Hepatocyte (in vitro differentiated cells): Measurements from ENCODE around the gene FSIP1. TPM values are rescaled to one million over a fixed set of nuclear protein-coding genes. Genes with fewer than 3 reads are reported as not detected.

Experiments used
- DNase-seq: peaks from one replicate; pipeline ENCODE4 v3.0.0-alpha.2; 2016; ENCODE audit warnings: low spot score
- H2AFZ ChIP-seq: fragments of 200-600 bp; sonication (generic); 2 replicates; pipeline ENCODE4 v1.6.0; 2016; ENCODE audit warnings: antibody characterized with exemption, mild to moderate bottlenecking
- H3K27ac ChIP-seq: fragments of 200-600 bp; sonication (generic); 2 replicates; pipeline ENCODE4 v1.5.1; 2016; ENCODE audit warnings: mild to moderate bottlenecking
- H3K27me3 ChIP-seq: fragments of 200-600 bp; sonication (generic); 2 replicates; pipeline ENCODE4 v1.6.1; 2016
- H3K36me3 ChIP-seq: fragments of 200-600 bp; sonication (generic); replicated peaks from 2 replicates; pipeline ENCODE4 v1.5.1; 2016; ENCODE audit warnings: low read depth; ENCODE audit not compliant: insufficient read depth
- H3K4me1 ChIP-seq: fragments of 200-600 bp; sonication (generic); 2 replicates; pipeline ENCODE4 v1.5.1; 2016; ENCODE audit warnings: mild to moderate bottlenecking, moderate library complexity; ENCODE audit not compliant: insufficient read depth
- H3K4me2 ChIP-seq: fragments of 200-600 bp; sonication (generic); 2 replicates; pipeline ENCODE4 v1.6.0; 2016
- H3K4me3 ChIP-seq: fragments of 200-600 bp; sonication (generic); 2 replicates; pipeline ENCODE4 v1.5.1; 2016; ENCODE audit warnings: mild to moderate bottlenecking
- H3K79me2 ChIP-seq: fragments of 200-600 bp; sonication (generic); 2 replicates; pipeline ENCODE4 v1.6.0; 2017; ENCODE audit warnings: mild to moderate bottlenecking
- H3K9me2 ChIP-seq: fragments of 200-600 bp; sonication (generic); replicated peaks from 2 replicates; pipeline ENCODE4 v1.6.0; 2017; ENCODE audit warnings: mild to moderate bottlenecking; ENCODE audit not compliant: insufficient read depth
- H3K9me3 ChIP-seq: fragments of 200-600 bp; sonication (generic); 2 replicates; pipeline ENCODE4 v1.5.1; 2016; ENCODE audit warnings: low read depth, mild to moderate bottlenecking
- H4K20me1 ChIP-seq: fragments of 200-600 bp; sonication (generic); 2 replicates; pipeline ENCODE4 v1.6.0; 2016; ENCODE audit warnings: mild to moderate bottlenecking; ENCODE audit not compliant: insufficient read depth, poor library complexity, severe bottlenecking
- CTCF ChIP-seq: fragments of 200-600 bp; sonication (generic); IDR thresholded peaks from 2 replicates; pipeline ENCODE4 v1.5.1; 2016; ENCODE audit warnings: antibody characterized with exemption, mild to moderate bottlenecking; ENCODE audit not compliant: poor library complexity
- EZH2 ChIP-seq: fragments of 200-600 bp; sonication (generic); IDR thresholded peaks from 2 replicates; pipeline ENCODE4 v1.6.1; 2016; ENCODE audit warnings: antibody characterized with exemption, mild to moderate bottlenecking, borderline replicate concordance
- EZH2phosphoT487 ChIP-seq: fragments of 200-600 bp; sonication (generic); IDR thresholded peaks from one replicate; pipeline ENCODE4 v1.6.1; 2018; ENCODE audit warnings: antibody characterized with exemption, mild to moderate bottlenecking, low read depth, moderate library complexity; ENCODE audit not compliant: unreplicated experiment, severe bottlenecking
- WGBS: methylation state at CpG from one replicate; pipeline ENCODE4 v1.1.6; 2016; ENCODE audit warnings: low lambda C conversion rate; ENCODE audit errors: missing lambda C conversion rate; 5-methylcytosine and 5-hydroxymethylcytosine counted together
- polyA plus RNA-seq: library from polyadenylated mRNA; unstranded; fragments of >200 nt; fragmentation: Nextera tagmentation; extraction: Ambion mirVana; gene quantifications from 2 replicates; pipeline ENCODE4 v1.2.1, GENCODE V29; 2016
- total RNA-seq: library from RNA; depleted of rRNA; stranded (reverse); fragments of >200 nt; gene quantifications from 2 replicates; pipeline ENCODE4 v1.2.3, GENCODE V29; 2014

FSIP1 gene
- total and polyA plus RNA-seq, 2 experiments from 2014 or later, result 0.60 to 0.79 TPM

- no peaks in the 10 kb centered on the region for H3K9me3 ChIP-seq
- no peaks in the 10 kb centered on the region for H3K36me3 ChIP-seq
- H4K20me1 ChIP-seq, result no peaks in the 10 kb centered on the region
- 60% methylated on average over 1 of the region's 1 CpG for WGBS
- no peak overlapping the region for H2AFZ ChIP-seq
- no peaks in the 10 kb centered on the region for H3K27me3 ChIP-seq
- no peaks in the 10 kb centered on the region for H3K79me2 ChIP-seq
- no peak overlapping the region for H3K27ac ChIP-seq
- no peak overlapping the region for H3K4me3 ChIP-seq
- H3K4me2 ChIP-seq, result no peak overlapping the region
- no peaks in the 10 kb centered on the region for H3K9me2 ChIP-seq
- TF ChIP-seq CTCF (no peak), EZH2phosphoT487 (no peak), EZH2 (no peak)
- no peaks in the 10 kb centered on the region for H3K4me1 ChIP-seq
- no peak for DNase-seq
Observed at GRCh38 chr15:39704689-39705088, 78.0 kb downstream of the FSIP1 start.

GRCh38 chr15:39704235-39704634 is 78.4 kb downstream of the FSIP1 start:
- Histone ChIP-seq H3K27me3 (no peaks in the 10 kb centered on the region), H3K4me3 (no peak overlapping the region), H2AFZ (no peak overlapping the region), H3K4me1 (peaks cover 2% of the 10 kb centered on the region), H3K9me3 (no peaks in the 10 kb centered on the region), H4K20me1 (no peaks in the 10 kb centered on the region), H3K9me2 (no peaks in the 10 kb centered on the region), H3K27ac (no peak overlapping the region), H3K79me2 (no peaks in the 10 kb centered on the region), H3K4me2 (no peak overlapping the region), H3K36me3 (no peaks in the 10 kb centered on the region)
- WGBS, result 86% methylated on average over 5 of the region's 5 CpGs
- TF ChIP-seq EZH2, result no peak
- TF ChIP-seq EZH2phosphoT487, result no peak
- TF ChIP-seq CTCF, result no peak
- DNase-seq, result no peak

- H3K4me3 ChIP-seq, result no peak overlapping the region
- no peaks in the 10 kb centered on the region for H3K27me3 ChIP-seq
- no peak overlapping the region for H3K4me2 ChIP-seq
- no peak for DNase-seq
- no peak overlapping the region for H3K27ac ChIP-seq
- peaks cover 3% of the 10 kb centered on the region for H3K4me1 ChIP-seq
- H2AFZ ChIP-seq, result no peak overlapping the region
- no peaks in the 10 kb centered on the region for H4K20me1 ChIP-seq
- TF ChIP-seq EZH2phosphoT487, result no peak
- no peak for TF ChIP-seq EZH2
- no peak for TF ChIP-seq CTCF
- H3K9me2 ChIP-seq, result no peaks in the 10 kb centered on the region
- no peaks in the 10 kb centered on the region for H3K36me3 ChIP-seq
- no peaks in the 10 kb centered on the region for H3K9me3 ChIP-seq
- 80% methylated on average over 3 of the region's 3 CpGs for WGBS
- H3K79me2 ChIP-seq, result no peaks in the 10 kb centered on the region
Observed at GRCh38 chr15:39701988-39702387, 80.7 kb downstream of the FSIP1 start.

- no peak overlapping the region for H2AFZ ChIP-seq
- no peak overlapping the region for H3K27ac ChIP-seq
- H3K4me3 ChIP-seq, result no peak overlapping the region
- H3K36me3 ChIP-seq, result no peaks in the 10 kb centered on the region
- H3K79me2 ChIP-seq, result no peaks in the 10 kb centered on the region
- TF ChIP-seq EZH2phosphoT487, result no peak
- no peak for TF ChIP-seq EZH2
- no peak for TF ChIP-seq CTCF
- DNase-seq, result no peak
- peaks cover 3% of the 10 kb centered on the region for H3K4me1 ChIP-seq
- H3K9me3 ChIP-seq, result no peaks in the 10 kb centered on the region
- WGBS, result 96% methylated on average over 1 of the region's 1 CpG
- no peaks in the 10 kb centered on the region for H3K9me2 ChIP-seq
- H3K27me3 ChIP-seq, result no peaks in the 10 kb centered on the region
- no peak overlapping the region for H3K4me2 ChIP-seq
- H4K20me1 ChIP-seq, result no peaks in the 10 kb centered on the region
Observed at GRCh38 chr15:39700375-39700700, 82.3 kb downstream of the FSIP1 start.
